Activated CD4-positive, alpha-beta memory T cell treated with anti-CD3 and anti-CD28 coated beads for 36 hours (primary cell): ENCODE results near the gene TBX4. TPM values are rescaled to one million over a fixed set of nuclear protein-coding genes. Genes with fewer than 3 reads are reported as not detected.
"Not testable (repeated sequence)": the region's sequence is repeated elsewhere in the genome, so short reads cannot be mapped to it uniquely, and the experiment has no call there.

Source experiments
- CTCF ChIA-PET: fragments of 350-600 bp; sonication (Branson Sonifier 250); formaldehyde crosslinking; loops from one replicate; lab custom pipeline; 2021; ENCODE audit warnings: antibody characterized with exemption, inconsistent platforms; lab: Charles Lee
- POLR2A ChIA-PET: fragments of 350-600 bp; sonication (Branson Sonifier 250); formaldehyde crosslinking; loops from one replicate; lab custom pipeline; 2021; ENCODE audit warnings: antibody characterized with exemption; lab: Charles Lee
- DNase-seq: peaks from one replicate; pipeline ENCODE4 v3.0.0-alpha.2; 2020
- H3K27ac Mint-ChIP-seq: one replicate; pipeline ENCODE4 v1.8.0; 2021; ENCODE audit warnings: mixed read lengths
- H3K27me3 Mint-ChIP-seq: one replicate; pipeline ENCODE4 v1.8.0; 2021; ENCODE audit warnings: mixed read lengths
- H3K36me3 Mint-ChIP-seq: one replicate; pipeline ENCODE4 v1.8.0; 2021; ENCODE audit warnings: mixed read lengths
- H3K4me1 Mint-ChIP-seq: one replicate; pipeline ENCODE4 v1.8.0; 2021; ENCODE audit warnings: low read depth, mixed read lengths
- H3K4me3 Mint-ChIP-seq: one replicate; pipeline ENCODE4 v1.8.0; 2021; ENCODE audit warnings: mild to moderate bottlenecking, mixed read lengths
- H3K9me3 Mint-ChIP-seq: one replicate; pipeline ENCODE4 v1.8.0; 2021; ENCODE audit warnings: mixed read lengths
- intact Hi-C: fragments of 100-400 bp; cut with micrococcal nuclease; formaldehyde crosslinking; loops from one replicate; pipeline ENCODE4 v1.15.1; 2023
- total RNA-seq, 2 experiments: library from RNA; stranded (reverse); gene quantifications; one replicate each; pipeline ENCODE4 v1.2.3, GENCODE V29; 2021

Gene TBX4
- total RNA-seq, 2 experiments from 2014 or later = not detected

DNA sequence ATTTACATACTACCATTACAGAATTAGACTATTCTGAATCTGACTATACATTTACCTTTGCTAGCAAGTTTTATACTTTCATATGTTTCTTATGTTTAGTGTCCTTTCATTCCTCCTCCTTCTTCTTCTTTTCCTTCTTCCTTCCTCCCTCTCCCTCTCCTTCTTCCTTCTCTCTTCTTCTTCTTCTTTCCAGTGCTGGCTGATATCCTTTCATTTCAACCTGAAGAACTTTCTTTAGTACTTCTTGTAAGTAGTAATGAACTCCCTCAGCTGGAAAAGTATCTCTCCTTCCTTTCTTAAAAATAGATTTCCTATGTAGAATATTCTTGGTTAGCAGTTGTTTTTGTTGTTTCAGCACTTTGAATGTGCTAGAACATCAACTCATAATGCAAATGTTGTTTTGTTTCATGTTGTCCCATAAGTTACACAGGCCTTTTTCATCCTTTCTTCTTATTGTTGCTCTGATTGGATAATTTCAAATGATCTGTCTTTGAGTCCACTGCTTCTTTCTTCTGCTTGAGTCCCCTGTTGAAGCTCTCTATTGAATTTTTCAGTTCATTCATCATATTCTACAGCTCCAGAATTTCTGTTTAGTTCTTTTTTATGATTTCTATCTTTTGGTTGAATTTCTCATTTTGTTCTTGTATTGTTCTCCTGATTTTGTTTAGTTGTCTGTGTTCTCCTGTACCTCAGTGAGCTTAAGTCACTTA lies 15.1 kb upstream of the TBX4 start:
- H3K4me3 Mint-ChIP-seq = no peak overlapping the region
- POLR2A ChIA-PET = no interaction called here
- H3K27ac Mint-ChIP-seq = no peak overlapping the region
- peaks cover 39% of the 10 kb centered on the region for H3K27me3 Mint-ChIP-seq
- CTCF ChIA-PET = interaction anchor here (2.4 kb wide), 1 partner anchor 24 kb away, joined by 6 read pairs; no protein-coding TSS in a partner anchor
- no peak for DNase-seq
- H3K9me3 Mint-ChIP-seq = peaks cover 21% of the 10 kb centered on the region
- H3K36me3 Mint-ChIP-seq = peaks cover 8% of the 10 kb centered on the region
- H3K4me1 Mint-ChIP-seq = peaks cover 6% of the 10 kb centered on the region
- intact Hi-C loops = no loop called here

DNA sequence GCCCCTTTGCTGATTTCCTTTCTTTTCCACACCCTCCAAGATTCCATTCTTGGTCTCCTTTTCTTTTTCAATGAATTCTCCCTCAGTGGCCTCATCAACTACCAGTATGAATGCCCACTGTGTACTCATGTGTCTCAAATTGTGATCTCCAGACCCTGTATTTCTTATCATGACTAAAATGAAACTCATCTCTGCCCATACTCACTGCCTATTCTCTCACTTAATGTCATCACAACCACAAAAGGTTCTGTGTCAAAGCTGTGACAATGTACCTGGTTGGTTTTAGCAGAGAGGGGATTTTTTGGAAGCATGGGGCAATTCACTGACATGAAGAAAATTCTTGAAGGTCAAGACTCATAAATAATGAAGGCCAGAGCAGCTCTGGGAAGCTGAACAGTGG lies 11.5 kb upstream of the TBX4 start:
- peaks cover 8% of the 10 kb centered on the region for H3K36me3 Mint-ChIP-seq
- H3K27me3 Mint-ChIP-seq = peaks cover 52% of the 10 kb centered on the region
- H3K27ac Mint-ChIP-seq = no peak overlapping the region
- intact Hi-C loops = no loop called here
- H3K4me1 Mint-ChIP-seq = peaks cover 6% of the 10 kb centered on the region
- H3K9me3 Mint-ChIP-seq = peaks cover 21% of the 10 kb centered on the region
- ChIA-PET POLR2A (no interaction called here), CTCF (no interaction called here)
- no peak overlapping the region for H3K4me3 Mint-ChIP-seq
- DNase-seq = no peak

DNA sequence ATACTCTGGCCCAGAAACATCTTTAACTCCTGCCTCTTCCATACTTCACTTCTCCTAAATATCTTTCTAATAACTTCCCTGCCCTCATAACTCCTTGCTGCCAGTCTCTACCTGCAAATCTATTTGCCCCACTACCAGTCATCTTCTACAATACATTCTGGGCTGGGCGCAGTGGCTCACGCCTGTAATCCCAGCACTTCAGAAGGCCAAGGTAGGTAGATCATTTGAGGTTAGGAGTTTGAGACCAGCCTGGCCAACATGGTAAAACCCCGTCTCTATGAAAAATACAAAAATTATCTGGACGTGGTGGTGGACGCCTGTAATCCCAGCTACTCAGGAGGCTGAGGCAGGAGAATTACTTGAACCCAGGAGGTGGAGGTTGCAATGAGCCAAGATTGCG lies 10.7 kb upstream of the TBX4 start:
- CTCF ChIA-PET, H3K27ac Mint-ChIP-seq, intact Hi-C loops, H3K36me3 Mint-ChIP-seq, POLR2A ChIA-PET, H3K4me3 Mint-ChIP-seq, H3K4me1 Mint-ChIP-seq, DNase-seq: not testable (repeated sequence)
- H3K27me3 Mint-ChIP-seq = peaks cover 52% of the 10 kb centered on the region
- peaks cover 14% of the 10 kb centered on the region for H3K9me3 Mint-ChIP-seq

DNA sequence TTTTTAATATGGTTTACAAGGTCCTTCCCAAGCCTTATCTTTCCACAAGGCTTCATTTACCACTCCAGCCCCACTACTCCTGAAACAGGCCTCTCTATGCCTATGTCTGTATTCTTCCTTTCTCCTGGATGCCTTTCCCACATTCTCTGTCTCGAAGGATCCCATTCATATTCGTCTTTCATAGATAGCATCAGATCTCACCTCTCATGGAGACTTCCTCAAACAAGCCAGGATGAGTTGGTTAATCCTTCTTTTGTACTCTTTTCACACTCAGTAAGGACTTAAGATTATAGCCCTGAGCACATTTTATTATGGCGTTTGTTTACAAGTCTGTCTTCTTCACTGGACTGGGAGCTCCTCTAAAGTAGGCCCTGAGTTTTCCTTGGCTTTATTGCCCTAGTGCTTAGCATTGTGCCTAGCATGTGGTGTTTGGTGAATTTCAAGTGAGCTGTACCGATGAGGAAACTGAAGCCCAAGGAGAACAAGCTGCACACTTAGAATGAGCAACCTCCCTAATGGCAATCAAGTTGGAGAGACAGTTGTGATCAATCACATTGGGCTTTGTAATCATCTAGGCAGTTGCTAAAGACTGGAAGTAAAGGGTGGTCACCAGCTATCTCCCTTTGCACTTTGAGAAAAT lies 10.0 kb upstream of the TBX4 start:
- intact Hi-C loops = no loop called here
- H3K36me3 Mint-ChIP-seq = peaks cover 8% of the 10 kb centered on the region
- H3K27ac Mint-ChIP-seq = no peak overlapping the region
- H3K4me3 Mint-ChIP-seq = no peak overlapping the region
- peaks cover 6% of the 10 kb centered on the region for H3K4me1 Mint-ChIP-seq
- CTCF ChIA-PET = no interaction called here
- POLR2A ChIA-PET = no interaction called here
- DNase-seq = no peak
- H3K9me3 Mint-ChIP-seq = peaks cover 10% of the 10 kb centered on the region
- H3K27me3 Mint-ChIP-seq = peaks cover 52% of the 10 kb centered on the region

DNA sequence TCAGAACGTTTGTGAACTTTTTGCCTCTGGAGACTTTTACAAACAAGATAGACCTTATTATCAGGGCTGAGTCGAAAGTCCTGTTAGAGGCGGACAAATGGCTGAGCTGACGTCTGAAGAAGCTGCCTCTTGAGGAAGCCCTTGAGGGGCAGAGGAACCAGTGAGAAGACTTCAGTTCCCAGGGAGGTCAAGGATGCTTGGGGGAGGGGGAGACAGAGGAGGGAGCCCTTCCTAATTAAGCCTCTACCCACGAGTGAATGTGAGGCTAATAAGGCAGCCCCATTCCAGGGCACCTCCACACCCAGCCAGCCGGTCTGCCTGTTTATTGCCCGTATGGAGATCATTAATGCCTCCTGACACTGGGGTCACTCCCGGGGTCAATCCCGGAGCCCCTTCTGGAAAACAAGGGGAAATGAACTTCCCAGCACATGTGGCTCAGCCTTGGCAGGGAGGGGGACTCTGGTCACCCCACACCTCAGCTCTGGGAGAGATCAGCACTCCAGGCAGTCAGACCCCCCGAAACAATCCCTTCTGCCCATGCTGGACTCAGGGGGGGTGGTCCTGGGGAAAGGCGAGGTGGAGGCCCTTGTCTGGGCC lies 9.2 kb upstream of the TBX4 start:
- Mint-ChIP-seq H3K36me3 (peaks cover 4% of the 10 kb centered on the region), H3K4me3 (no peak overlapping the region), H3K27me3 (peaks cover 47% of the 10 kb centered on the region), H3K4me1 (peaks cover 6% of the 10 kb centered on the region), H3K27ac (no peak overlapping the region), H3K9me3 (peaks cover 4% of the 10 kb centered on the region)
- intact Hi-C loops = no loop called here
- DNase-seq = no peak
- ChIA-PET POLR2A (no interaction called here), CTCF (no interaction called here)

DNA sequence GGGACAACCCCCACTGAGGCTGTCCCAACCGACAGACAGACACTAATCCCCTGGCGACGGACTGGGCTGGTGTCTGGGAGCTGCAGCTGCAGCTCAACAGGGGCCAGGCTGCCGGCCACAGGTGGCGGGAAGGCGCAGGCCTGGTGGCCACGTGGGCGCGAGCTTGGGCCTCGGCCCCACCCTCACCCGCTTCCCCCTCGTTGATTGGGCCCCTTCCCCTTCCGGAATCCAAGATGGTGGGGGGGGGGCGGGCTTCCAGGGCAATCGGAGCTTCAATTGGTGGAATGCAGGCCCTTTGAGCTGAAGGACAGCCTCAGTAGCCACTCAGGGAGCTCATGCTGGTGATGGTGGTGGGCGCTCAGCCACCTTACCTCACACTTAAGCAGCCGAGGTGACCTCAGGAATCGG lies 8.7 kb upstream of the TBX4 start:
- peaks cover 3% of the 10 kb centered on the region for H3K9me3 Mint-ChIP-seq
- H3K27me3 Mint-ChIP-seq = peaks cover 44% of the 10 kb centered on the region
- H3K4me3 Mint-ChIP-seq = no peak overlapping the region
- peaks cover 4% of the 10 kb centered on the region for H3K36me3 Mint-ChIP-seq
- intact Hi-C loops = no loop called here
- H3K4me1 Mint-ChIP-seq = peaks cover 6% of the 10 kb centered on the region
- ChIA-PET CTCF (no interaction called here), POLR2A (no interaction called here)
- H3K27ac Mint-ChIP-seq = no peak overlapping the region
- no peak for DNase-seq

DNA sequence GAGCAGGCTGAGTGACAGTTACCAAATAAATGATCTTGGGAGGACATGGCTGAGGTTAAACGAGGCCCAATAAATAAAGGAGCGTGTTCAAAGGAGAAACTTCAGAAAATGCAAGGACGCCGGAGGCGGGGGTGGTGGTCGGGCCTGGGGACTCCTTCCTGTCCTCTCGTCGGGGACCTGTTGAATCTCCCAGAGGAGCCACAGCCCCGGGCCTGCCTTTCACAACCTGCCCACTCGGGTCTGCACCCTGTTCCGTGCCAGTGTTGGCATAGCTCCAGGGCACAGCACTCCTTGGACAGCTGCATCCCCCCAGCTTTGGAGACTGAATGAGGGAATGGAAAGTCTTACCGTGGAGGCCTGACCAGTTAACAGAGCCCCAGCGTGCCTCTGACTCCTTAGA lies 8.1 kb upstream of the TBX4 start:
- Mint-ChIP-seq H3K9me3 (peaks cover 2% of the 10 kb centered on the region), H3K27ac (no peak overlapping the region), H3K36me3 (peaks cover 4% of the 10 kb centered on the region), H3K4me1 (peaks cover 6% of the 10 kb centered on the region), H3K27me3 (peaks cover 43% of the 10 kb centered on the region), H3K4me3 (no peak overlapping the region)
- POLR2A ChIA-PET = no interaction called here
- no peak for DNase-seq
- intact Hi-C loops = no loop called here
- CTCF ChIA-PET = no interaction called here

DNA sequence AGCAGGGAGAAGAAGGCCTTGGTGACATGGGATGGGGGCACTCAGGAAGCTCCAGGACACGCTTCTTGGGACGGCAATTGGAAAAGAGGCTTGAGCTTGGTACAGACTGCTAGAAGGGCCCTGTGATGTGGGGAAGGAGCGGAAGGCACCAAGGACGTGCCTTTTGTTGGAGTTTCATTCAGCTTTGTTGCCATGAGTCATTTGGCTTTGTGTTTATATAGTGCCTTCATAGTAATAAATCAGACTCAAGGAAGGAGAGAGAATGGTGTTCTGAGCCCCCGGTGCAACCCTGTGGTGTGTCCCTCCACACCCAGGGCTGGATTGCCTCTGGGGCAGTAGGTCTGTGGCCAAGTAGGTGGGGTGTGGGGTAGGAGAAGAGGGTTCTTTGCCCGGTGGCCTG lies 7.4 kb upstream of the TBX4 start:
- Mint-ChIP-seq H3K36me3 (peaks cover 4% of the 10 kb centered on the region), H3K27ac (no peak overlapping the region), H3K4me3 (no peak overlapping the region), H3K9me3 (no peaks in the 10 kb centered on the region), H3K4me1 (peaks cover 6% of the 10 kb centered on the region), H3K27me3 (peaks cover 38% of the 10 kb centered on the region)
- CTCF ChIA-PET = no interaction called here
- intact Hi-C loops = no loop called here
- POLR2A ChIA-PET = no interaction called here
- no peak for DNase-seq

DNA sequence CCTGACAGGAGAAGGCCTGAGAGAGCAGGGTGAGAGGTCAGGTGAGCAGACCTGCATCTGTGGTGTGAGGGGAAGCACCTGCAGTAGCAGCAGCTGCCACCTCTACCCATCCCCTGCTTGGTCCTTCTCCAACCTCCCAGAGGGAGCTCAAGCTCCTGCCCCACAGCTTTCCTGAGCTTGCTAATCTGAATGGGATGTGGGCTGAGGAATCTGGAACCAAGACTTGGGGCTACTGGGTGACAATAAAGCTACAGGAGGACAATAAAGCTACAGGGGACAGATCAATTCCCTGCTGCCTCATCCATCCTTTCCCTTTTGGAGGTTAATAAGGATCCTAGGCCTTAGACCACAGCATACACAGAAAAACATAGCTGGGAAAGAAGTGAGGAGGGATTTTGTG lies 4.9 kb upstream of the TBX4 start:
- H3K4me1 Mint-ChIP-seq = peaks cover 6% of the 10 kb centered on the region
- H3K4me3 Mint-ChIP-seq = no peak overlapping the region
- no peaks in the 10 kb centered on the region for H3K9me3 Mint-ChIP-seq
- DNase-seq = no peak
- H3K36me3 Mint-ChIP-seq = no peaks in the 10 kb centered on the region
- H3K27me3 Mint-ChIP-seq = peaks cover 30% of the 10 kb centered on the region
- CTCF ChIA-PET = interaction anchor here (1.2 kb wide), 1 partner anchor 33 kb away, joined by 3 read pairs; no protein-coding TSS in a partner anchor
- intact Hi-C loops = no loop called here
- POLR2A ChIA-PET = no interaction called here
- no peak overlapping the region for H3K27ac Mint-ChIP-seq

DNA sequence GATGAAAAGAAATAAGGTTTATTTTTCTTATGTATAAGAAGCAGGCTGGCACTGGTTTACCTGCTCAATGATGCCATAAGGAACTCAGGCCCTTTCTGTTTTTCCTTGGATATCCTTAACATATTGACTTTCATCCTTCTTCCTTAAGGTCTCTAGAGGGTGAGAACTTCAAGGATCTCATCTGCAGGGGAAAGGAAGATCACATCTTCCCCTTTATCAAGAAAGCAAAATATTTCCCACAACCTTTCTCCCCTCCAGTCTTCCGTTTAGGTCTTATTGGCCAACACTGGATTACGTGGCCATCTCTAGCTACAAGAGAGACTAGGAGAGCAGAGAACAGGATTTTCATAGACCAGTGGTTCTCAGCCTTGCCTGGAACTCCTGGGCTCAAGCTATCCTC lies 4.2 kb upstream of the TBX4 start:
- peaks cover 32% of the 10 kb centered on the region for H3K27me3 Mint-ChIP-seq
- no peak overlapping the region for H3K4me3 Mint-ChIP-seq
- ChIA-PET CTCF (interaction anchor here (2.3 kb wide), 1 partner anchor 36 kb away, joined by 10 read pairs; no protein-coding TSS in a partner anchor), POLR2A (no interaction called here)
- intact Hi-C loops = no loop called here
- H3K36me3 Mint-ChIP-seq = no peaks in the 10 kb centered on the region
- no peak for DNase-seq
- no peak overlapping the region for H3K27ac Mint-ChIP-seq
- H3K9me3 Mint-ChIP-seq = no peaks in the 10 kb centered on the region
- peaks cover 10% of the 10 kb centered on the region for H3K4me1 Mint-ChIP-seq

DNA sequence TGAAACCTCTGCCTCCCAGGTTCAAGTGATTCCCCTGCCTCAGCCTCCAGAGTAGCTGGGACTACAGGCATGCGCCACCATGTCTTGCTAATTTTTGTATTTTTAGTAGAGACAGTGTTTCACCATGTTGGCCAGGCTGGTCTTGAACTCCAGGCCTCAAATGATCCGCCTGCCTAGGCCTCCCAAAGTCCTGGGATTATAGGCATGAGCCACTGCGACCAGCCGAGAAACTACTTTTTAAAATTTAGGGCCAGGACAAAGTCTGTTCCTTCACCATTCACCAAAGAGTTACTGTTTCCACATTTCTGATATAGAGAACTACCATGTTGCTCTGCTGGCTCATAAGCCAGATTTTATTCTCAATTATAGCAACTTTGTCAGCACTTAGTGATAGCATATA lies 3.1 kb upstream of the TBX4 start:
- DNase-seq, H3K36me3 Mint-ChIP-seq, H3K9me3 Mint-ChIP-seq, POLR2A ChIA-PET, H3K4me3 Mint-ChIP-seq, H3K27ac Mint-ChIP-seq, intact Hi-C loops: not testable (repeated sequence)
- CTCF ChIA-PET = interaction anchor here (2.3 kb wide), 1 partner anchor 37 kb away, joined by 10 read pairs; no protein-coding TSS in a partner anchor
- H3K4me1 Mint-ChIP-seq = peaks cover 17% of the 10 kb centered on the region
- H3K27me3 Mint-ChIP-seq = peaks cover 42% of the 10 kb centered on the region
